ENCODE measurements around the gene MSANTD7. TPM values are rescaled to one million over a fixed set of nuclear protein-coding genes. Genes with fewer than 3 reads are reported as not detected.

Gene MSANTD7
- total and polyA plus RNA-seq, 10 donors = 2.4 to 18.4 (median 11.5) TPM

Other genes starting within 250 kb of the MSANTD7 start
- 100 to 1,000 TPM in 2 of 7 donors, 10 to 100 TPM in 5; 58.7 to 115 (median 81.2) TPM for gene FAM107B, start 63.4 kb upstream of the MSANTD7 start, total RNA-seq
- gene FAM107B, start 63.4 kb upstream of the MSANTD7 start, polyA plus RNA-seq = 10 to 100 TPM; 40.1 to 53.0 (median 46.9) TPM
- gene CDNF, start 269 bp upstream of the MSANTD7 start, total RNA-seq = 1 to 10 TPM in 5 of 7 donors, under 1 TPM in 1, not detected in 1; 0.91 to 2.5 (median 1.6) TPM
- gene CDNF, start 269 bp upstream of the MSANTD7 start, polyA plus RNA-seq = 1 to 10 TPM in 2 of 3 donors, under 1 TPM in 1; 0.67 to 2.0 (median 1.5) TPM
- 10 to 100 TPM; 11.6 to 24.1 (median 13.4) TPM for gene HSPA14, start within 50 bp of the MSANTD7 start, total RNA-seq
- gene HSPA14, start within 50 bp of the MSANTD7 start, polyA plus RNA-seq = 10 to 100 TPM; 13.5 to 14.0 (median 14.0) TPM
- gene SUV39H2, start 40.6 kb downstream of the MSANTD7 start, total RNA-seq = 1 to 10 TPM; 4.0 to 8.4 (median 5.1) TPM
- gene SUV39H2, start 40.6 kb downstream of the MSANTD7 start, polyA plus RNA-seq = 1 to 10 TPM; 1.2 to 3.1 (median 2.7) TPM
- 10 to 100 TPM; 23.0 to 35.6 (median 27.3) TPM for gene DCLRE1C, start 115.8 kb downstream of the MSANTD7 start, total RNA-seq
- gene DCLRE1C, start 115.8 kb downstream of the MSANTD7 start, polyA plus RNA-seq = 1 to 10 TPM; 6.8 to 9.2 (median 9.2) TPM
- not detected for gene MEIG1, start 121.1 kb downstream of the MSANTD7 start, total RNA-seq
- under 1 TPM; 0.54 to 0.64 (median 0.57) TPM for gene MEIG1, start 121.1 kb downstream of the MSANTD7 start, polyA plus RNA-seq
- gene OLAH, start 205.6 kb downstream of the MSANTD7 start, total RNA-seq = 10 to 100 TPM in 3 of 7 donors, 1 to 10 TPM in 3, not detected in 1; 2.6 to 17.5 (median 6.8) TPM
- gene OLAH, start 205.6 kb downstream of the MSANTD7 start, polyA plus RNA-seq = 1 to 10 TPM in 2 of 3 donors, under 1 TPM in 1; 0.80 to 4.0 (median 1.2) TPM